ENCODE results near the gene FGD2.

DNA sequence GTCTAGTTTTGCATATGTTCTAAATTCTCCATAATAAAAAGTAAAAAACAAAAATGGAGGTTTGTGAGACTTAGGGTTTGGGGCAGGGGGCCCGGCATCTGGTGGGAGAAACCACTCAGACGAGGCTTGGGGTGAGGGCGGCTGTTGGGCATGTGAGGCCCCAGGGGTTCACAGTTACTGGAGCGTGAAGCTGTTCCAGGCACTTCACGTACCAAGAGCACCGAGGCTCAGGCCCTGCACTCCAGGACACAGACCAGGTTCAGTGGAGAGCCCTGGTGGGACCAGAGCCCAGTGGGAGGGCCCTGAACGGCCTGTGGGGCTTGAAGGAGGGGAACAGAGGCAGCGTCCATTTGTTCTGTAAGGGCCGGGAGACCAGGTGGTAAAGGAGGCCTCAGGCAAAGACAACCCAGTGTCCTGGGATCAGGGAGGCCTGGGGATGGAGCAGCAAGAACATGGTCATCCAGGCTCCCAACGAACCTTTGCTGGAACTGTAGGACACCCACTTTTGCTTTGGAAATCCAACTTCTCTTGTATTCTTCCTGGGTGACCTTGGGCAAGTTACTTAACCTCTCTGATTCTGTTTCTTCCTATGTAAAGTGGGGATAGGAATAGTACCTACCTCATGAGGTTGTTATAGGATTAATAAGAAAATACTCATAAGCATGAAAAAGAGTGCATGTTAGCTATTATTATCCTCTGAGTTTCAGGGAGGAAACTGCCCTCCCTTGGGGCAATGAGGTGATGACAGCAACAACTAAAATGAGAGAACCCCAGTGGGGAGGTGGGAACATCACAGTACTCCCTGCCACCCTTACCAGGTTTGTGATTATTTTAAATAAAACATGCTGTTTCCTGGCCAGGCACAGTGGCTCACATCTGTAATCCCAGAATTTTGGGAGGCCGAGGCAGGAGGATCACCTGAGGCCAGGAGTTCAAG lies 1.1 kb upstream of the FGD2 start:
- TF ChIP-seq OSR1 (CRISPR knock-in tag; IDR thresholded peaks at IDR 0.05) (no peak), ARNTL (CRISPR knock-in tag; IDR thresholded peaks at IDR 0.05; ENCODE audit: borderline replicate concordance, low read depth) (no peak)
